DMS153 (cell line): ENCODE measurements around the gene SARM1.
"Not testable (repeated sequence)": the region's sequence is repeated elsewhere in the genome, so short reads cannot be mapped to it uniquely, and the experiment has no call there.

Experiments
- DNase-seq: peaks from one replicate; lab custom pipeline; 2025; lab: John Stamatoyannopoulos, UW

SARM1 gene

DNA sequence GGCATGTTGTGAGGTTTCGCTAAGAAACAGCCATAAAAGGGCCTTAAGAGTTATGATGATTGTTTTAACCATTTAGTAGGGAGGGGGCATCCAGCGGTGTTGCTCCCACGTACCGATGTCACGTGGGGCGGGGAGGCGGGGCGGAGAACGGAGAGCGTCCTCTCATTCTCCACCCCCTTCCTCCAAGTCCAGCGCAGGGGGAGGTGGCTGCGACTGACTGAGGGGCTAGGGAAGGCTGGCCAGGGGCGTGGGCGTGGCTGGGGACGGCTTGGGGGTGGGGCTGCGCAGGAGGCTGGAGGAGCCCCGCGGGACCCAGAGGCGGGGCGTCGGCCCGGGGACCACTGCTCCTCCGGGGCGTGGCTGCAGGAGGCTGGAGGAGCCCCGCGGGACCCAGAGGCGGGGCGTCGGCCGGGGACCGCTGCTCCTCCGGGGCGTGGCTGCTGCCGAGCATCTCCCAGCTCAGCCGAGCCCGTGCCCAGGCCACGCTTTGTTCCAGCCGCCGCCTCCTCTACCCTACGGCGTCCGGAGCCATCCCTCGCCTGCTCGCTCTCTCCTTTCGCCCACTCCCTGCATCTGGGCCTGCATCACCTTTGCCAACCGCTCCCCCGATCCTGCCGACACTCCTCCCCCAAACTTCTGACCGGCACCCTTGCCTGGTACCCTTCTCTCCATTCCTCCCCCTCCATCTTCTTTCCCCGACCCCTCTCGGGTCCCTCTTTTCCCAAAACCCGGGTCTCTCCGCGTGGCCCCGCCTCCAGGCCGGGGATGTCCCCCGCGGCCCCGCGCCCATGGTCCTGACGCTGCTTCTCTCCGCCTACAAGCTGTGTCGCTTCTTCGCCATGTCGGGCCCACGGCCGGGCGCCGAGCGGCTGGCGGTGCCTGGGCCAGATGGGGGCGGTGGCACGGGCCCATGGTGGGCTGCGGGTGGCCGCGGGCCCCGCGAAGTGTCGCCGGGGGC, at the start of gene SARM1:
SARM1 (plus strand) TSS at position 450 of the 958 bp plus-strand sequence; CDS start at position 789, 339 bp downstream.
- peak; percentile 90 for DNase-seq

- no peak for DNase-seq
Observed at GRCh38 chr17:28324267-28324745, 47.2 kb upstream of the SARM1 start.

DNA sequence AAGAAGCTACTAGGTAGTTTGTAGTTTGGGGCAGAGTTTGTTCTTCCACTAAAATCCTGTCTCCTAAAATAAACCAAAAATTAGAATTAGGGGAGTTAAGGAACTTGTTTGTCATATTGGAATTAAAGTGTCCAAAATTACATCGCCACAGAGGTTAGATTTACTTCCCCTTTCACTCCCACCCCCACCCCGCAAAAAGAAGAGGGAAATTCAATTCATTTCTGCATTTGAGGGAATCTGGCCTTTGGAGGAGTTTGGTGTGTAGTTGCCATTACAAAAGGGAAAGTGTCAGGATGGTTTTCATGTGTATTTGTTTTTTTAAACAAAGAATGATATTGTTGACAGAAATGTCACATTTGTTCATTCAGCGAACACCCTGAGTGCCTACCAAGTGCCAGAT, 46.7 kb upstream of the SARM1 start:
- no peak for DNase-seq

GRCh38 chr17:28325211-28325610, 46.3 kb upstream of the SARM1 start:
- no peak for DNase-seq

DNA sequence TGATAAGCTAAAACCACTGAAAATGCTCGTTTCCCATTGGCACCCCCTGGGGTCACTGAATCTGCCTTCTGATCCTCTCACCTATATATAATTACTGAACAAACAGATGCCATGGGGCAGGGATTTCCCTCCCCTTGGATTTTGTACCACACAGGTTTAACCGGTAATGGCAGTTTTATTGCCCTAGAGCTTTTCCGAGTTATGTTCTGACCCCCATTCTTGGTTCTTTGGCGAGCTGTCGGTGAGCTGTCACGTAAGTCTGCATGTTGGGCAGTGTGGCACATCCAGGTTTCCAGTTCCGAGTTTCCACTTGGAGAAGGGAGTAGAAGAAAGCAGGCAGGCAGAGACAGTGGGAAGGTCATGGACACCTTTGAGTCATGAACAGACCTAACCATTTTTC, 45.4 kb upstream of the SARM1 start:
- no peak for DNase-seq

DNA sequence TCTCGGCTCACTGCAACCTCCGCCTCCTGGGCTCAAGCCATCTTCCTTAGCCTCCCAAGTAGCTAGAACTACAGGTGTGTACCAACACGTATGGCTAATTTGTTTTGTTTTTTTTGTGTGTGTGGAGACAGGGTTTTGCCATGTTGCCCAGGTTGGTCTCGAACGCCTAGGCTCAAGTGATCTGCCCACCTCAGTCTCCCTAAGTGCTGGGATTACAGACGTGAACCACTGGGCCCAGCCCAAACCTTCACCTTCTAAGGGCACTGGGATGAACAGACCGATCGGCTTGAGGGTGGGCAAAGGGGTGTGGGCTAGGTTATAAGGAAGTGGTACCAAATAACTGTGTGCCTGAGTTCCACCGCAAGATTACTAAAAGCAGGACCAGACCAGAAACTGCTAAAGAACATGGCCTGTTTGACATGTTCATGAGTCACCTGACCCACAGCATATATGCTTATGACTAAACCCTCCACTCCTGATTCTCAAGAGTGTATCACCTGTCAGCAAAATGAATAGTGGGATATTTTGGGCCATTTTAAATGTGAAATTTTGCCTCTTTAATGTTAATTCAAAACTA, 44.4 kb upstream of the SARM1 start:
- DNase-seq, result no peak

- no peak for DNase-seq
Observed at GRCh38 chr17:28327709-28328108, 43.8 kb upstream of the SARM1 start.

DNA sequence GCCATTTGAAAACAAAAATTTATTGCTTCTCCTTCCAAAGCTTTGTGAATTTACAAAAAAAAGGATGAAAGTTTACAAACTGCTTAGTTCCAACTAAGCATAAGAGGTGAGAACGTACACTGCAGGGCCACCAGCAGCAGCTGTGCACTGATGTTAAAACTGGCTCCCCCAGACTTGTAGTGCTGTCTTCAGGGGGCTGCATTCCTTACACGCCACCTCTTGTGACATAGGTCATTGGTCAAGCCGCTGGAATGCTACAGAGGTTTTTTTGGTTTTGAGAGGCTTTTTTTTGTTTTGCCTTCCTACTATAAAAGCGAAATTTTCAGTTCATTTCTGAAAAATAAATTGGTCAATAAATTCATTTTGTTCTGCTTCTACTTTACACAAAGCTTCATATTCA, 43.2 kb upstream of the SARM1 start:
- no peak for DNase-seq

DNA sequence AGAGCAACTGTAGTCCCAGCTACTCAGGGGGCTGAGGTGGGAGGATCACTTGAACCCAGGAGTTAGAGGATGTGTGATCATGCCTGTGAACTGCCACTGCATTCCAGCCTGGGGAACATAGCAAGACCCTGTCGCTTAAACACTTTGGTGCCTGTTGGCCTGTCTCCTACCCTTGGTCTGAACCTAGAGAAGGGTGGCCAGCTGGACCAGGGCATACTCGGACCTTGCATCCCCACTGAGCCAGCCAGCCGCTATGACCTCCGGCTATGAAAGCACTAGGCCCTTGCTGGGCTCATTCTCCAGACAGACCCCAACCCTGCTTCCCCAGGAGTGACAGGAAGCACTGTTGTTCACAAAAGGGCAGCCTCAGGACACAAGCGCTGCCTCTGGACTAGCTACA, 40.8 kb upstream of the SARM1 start:
- DNase-seq, result no peak

- no peak for DNase-seq
Observed at GRCh38 chr17:28331891-28332420, 39.5 kb upstream of the SARM1 start.

DNA sequence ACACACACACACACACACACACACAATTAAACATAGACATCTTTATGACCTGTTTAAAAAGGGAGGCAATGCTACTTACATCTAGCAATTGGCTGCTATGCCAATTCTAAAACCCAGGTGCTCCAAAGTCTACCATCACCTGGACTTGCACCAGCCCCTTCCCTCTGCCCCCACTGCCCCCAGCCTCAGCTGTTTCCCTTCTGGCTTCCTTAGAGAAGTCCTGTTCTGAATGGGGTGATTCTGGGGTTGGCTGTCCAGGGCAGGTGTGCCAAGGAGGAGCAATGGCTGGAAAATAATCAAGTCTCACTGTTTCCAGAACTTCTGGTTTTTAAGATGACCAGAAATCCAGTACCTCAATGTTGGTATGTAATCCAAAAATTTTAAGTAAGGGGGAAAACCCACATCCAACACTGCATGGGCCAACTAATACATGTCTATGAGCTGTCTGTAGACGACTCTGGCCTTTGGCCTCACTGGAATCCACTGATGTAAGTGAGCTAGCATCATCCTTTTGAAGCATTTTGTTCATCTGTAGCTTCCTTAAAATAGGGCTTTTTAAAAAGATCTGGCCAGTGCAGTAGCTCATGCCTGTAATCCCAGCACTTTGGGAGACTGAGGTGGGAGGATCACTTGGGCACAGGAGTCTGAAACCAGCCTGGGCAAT, 38.3 kb upstream of the SARM1 start:
- DNase-seq, result no peak

- no peak for DNase-seq
Observed at GRCh38 chr17:28334171-28334570, 37.3 kb upstream of the SARM1 start.

DNA sequence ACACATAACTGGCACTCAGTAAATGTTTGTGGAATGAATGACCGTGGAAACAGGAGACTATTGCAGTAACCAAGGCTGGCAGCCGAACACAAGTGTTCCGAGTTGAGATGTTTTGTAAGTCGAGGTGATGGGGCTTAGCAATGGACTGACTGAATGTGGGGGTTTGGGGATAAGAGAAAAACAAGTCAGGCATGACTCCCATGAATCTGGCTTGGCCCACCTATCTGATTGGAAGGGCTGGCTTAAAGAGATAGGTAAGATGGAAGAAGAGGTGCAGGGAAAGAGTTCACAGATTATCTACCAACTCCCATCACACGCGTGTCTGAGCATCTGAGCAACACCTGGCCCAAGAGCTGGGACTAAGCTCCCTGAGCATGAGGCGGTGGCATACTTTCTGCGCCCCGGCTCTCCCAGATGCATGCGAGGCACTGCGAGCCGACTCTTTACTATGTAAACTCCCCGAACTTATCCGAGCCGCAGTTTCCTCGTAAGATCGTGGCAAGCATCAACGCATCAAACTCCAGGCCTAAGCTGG, 36.8 kb upstream of the SARM1 start:
- DNase-seq, result no peak

DNA sequence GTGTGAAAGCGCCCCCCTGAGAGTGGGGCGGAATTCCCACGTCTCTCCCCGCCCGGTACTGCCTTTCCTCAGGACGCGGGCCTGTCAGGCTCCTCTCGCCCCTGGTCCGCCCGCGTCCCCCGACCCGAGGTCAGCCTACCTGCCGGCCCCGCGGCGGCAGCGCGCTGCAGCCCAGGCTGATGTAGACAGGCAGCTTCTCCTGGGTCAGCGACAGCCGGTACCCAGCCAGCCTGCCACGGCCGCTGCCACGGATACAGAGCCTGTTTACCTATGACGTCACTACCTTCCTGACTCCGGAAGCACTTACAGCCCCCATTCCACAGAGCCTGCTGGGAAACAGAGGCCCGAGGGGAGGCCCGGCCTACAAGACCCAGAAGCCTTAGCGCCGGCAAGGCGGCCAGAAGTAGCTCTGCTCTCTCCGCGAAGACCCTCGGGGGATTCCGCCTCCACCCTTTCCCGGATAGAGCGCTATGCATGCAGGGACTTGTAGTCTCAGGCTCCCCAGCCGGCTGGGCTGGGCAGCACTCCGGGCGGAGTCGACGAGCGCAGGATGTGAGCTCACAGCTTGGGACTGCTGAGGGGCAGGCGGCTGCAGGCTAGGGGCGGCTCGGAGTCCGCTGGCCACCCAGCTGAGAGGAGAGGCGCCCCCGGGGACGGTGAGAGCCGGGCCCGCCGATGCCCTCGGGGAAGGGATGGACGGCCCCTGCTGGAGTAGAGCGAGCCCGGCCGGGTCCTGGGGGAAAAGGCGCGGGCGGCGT, 36.1 kb upstream of the SARM1 start, which contains the start of the genes IFT20 and TNFAIP1:
IFT20 (minus strand) TSS at position 272 of the 758 bp plus-strand sequence. CDS start 3,487 bp downstream, outside the sequence.
TNFAIP1 (plus strand) TSS at position 561 of the 758 bp plus-strand sequence. CDS start 3,761 bp downstream, outside the sequence.
- peak; percentile 100 for DNase-seq

- peak; percentile 22 for DNase-seq
Observed at GRCh38 chr17:28335959-28336871, 35.3 kb upstream of the SARM1 start.

- no peak for DNase-seq
Observed at GRCh38 chr17:28338056-28338768, 33.3 kb upstream of the SARM1 start.

- DNase-seq, result not testable (repeated sequence)
Observed at GRCh38 chr17:28338769-28339212, 32.7 kb upstream of the SARM1 start.

GRCh38 chr17:28339431-28339830, 32.1 kb upstream of the SARM1 start:
- no peak for DNase-seq

DNA sequence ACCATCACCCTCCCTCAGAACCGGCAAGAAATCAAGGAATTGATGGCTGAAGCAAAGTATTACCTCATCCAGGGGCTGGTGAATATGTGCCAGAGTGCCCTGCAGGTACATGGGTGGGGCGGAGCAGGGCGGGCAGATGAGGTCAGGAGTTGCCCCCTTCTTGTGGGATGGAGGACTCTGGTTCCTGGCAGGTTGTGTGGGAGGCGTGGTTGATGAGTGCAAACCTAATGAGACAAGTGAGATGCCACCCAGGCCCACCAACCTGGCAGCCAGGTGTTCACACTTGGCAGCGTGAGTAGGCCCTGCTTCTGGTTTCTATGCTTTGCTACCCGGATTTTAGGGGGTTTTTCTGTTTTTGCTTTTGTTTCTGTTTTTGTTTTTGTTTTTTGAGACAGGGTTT, 31.1 kb upstream of the SARM1 start:
- DNase-seq, result no peak
